SK-N-MC (cell line): ENCODE data around the gene RAMACL.

Experiments used
- FOXP2 ChIP-seq: optimal IDR thresholded peaks from 2 replicates; pipeline ENCODE3; 2011; ENCODE audit warnings: mild to moderate bottlenecking, moderate library complexity; ENCODE audit not compliant: insufficient read depth; ENCODE audit errors: extremely low read length, control extremely low read depth
- POLR2AphosphoS5 ChIP-seq: IDR thresholded peaks from 2 replicates; pipeline ENCODE4 v1.6.1; 2012; ENCODE audit warnings: mild to moderate bottlenecking, low read depth, low read length, borderline replicate concordance

DNA sequence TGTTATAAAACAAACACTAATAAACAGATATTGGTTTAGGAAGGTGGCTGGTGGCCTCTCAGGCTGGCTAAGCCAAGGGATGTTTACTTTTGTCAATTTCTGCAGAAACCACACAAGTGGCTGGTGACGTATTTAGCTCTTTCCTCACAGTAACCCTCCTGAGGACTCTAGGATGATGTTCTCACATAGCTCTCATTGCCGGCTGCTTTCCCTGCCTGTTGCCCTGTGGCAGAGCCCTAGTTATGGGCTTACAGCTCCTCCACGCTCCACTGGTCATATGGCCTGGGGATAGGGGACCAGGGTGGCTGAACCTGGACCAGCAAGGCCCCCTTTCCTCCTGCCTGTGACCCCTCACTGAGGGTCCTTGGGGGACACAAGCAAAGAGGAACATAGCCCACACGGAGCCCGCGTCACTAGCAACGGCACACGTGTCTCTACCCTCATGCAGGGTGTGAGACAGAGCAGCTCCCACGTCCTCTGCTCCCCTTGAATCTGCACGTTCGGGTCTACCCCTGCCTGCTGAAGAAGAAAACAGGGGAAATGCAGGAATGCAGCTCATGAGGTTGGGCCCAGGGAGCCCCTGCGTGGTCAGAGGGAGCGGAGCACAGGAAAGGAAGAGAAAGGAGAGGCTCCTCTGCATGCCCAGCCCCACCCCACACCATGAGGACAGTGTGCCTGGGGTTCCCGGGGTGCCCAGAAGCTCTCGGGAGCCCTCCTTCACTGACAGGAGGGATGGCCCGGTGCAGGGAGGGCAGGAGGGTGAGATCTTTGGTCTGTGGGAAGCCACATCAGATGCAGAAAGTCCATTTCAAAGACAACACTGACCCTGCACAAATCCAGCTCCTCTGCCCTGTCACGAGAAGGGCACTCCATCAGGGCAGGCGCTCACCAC, 13.9 kb downstream of the RAMACL start:
- no peak for TF ChIP-seq POLR2AphosphoS5
- TF ChIP-seq FOXP2, result no peak
